Prostate gland (tissue), 2 donors: ENCODE measurements around the gene GOLIM4.

Source experiments
- CTCF ChIP-seq, 4 experiments: fragments of 200-600 bp in 2 of 4; fragments of 450-650 bp in 2 of 4; sonication (generic) in 2 of 4; IDR thresholded peaks; 1 replicate in 3 of 4; 2 replicates in 1 of 4; pipeline ENCODE4 v1.5.1; 2016 to 2019; ENCODE audit warnings: antibody characterized with exemption in 4 of 4, mild to moderate bottlenecking in 2 of 4, moderate library complexity in 2 of 4
- POLR2A ChIP-seq: fragments of 450-650 bp; IDR thresholded peaks from one replicate; pipeline ENCODE4 v1.6.1; 2016; ENCODE audit warnings: antibody characterized with exemption, mild to moderate bottlenecking

GRCh38 chr3:168086541-168087260 lies 9.0 kb downstream of the GOLIM4 start:
- no peak for TF ChIP-seq CTCF (IDR thresholded peaks at IDR 0.05)
- no peak for TF ChIP-seq POLR2A
